OCI-LY1 (cell line): ENCODE data around the gene BRD1.

Experiments
- H2AFZ ChIP-seq: fragments of 200-600 bp; sonication (generic), shearing (Covaris generic); 2 replicates; pipeline ENCODE4 v1.6.0; 2014; ENCODE audit warnings: antibody characterized with exemption, mild to moderate bottlenecking, low read length
- H3F3A ChIP-seq: fragments of 200-600 bp; sonication (generic), shearing (Covaris generic); 2 replicates; pipeline ENCODE4 v1.6.0; 2014; ENCODE audit warnings: mild to moderate bottlenecking, antibody characterized with exemption, low read length, moderate library complexity; ENCODE audit not compliant: insufficient read depth
- H3K27ac ChIP-seq: fragments of 200-600 bp; sonication (generic); 2 replicates; pipeline ENCODE4 v1.5.1; 2014; ENCODE audit warnings: low read length, mixed run types, mild to moderate bottlenecking, low read depth; ENCODE audit not compliant: poor library complexity, severe bottlenecking
- H3K27me3 ChIP-seq: fragments of 200-600 bp; sonication (generic); 2 replicates; pipeline ENCODE4 v1.6.0; 2014; ENCODE audit warnings: antibody characterized with exemption, mild to moderate bottlenecking, low read length, moderate library complexity; ENCODE audit not compliant: insufficient read depth
- H3K36me3 ChIP-seq: fragments of 200-600 bp; sonication (generic); 2 replicates; pipeline ENCODE4 v1.6.1; 2014; ENCODE audit warnings: mild to moderate bottlenecking, antibody characterized with exemption, low read length, moderate library complexity, mixed read lengths; ENCODE audit not compliant: insufficient read depth
- H3K4me1 ChIP-seq: fragments of 200-600 bp; sonication (generic); 2 replicates; pipeline ENCODE4 v1.5.1; 2014; ENCODE audit warnings: mild to moderate bottlenecking, low read length, moderate library complexity; ENCODE audit not compliant: insufficient read depth, severe bottlenecking
- H3K4me2 ChIP-seq: fragments of 200-600 bp; sonication (generic), shearing (Covaris generic); 2 replicates; pipeline ENCODE4 v1.6.1; 2014; ENCODE audit warnings: low read length
- H3K4me3 ChIP-seq: fragments of 200-600 bp; sonication (generic); 2 replicates; pipeline ENCODE4 v1.5.1; 2014; ENCODE audit warnings: low read length, low read depth, mild to moderate bottlenecking, mixed read lengths; ENCODE audit not compliant: poor library complexity, severe bottlenecking
- H3K79me2 ChIP-seq: fragments of 200-600 bp; shearing (Covaris generic); 2 replicates; pipeline ENCODE4 v1.6.1; 2016; ENCODE audit warnings: mixed run types, low read length, mixed read lengths; ENCODE audit not compliant: insufficient read depth
- H3K9ac ChIP-seq: fragments of 200-600 bp; sonication (generic), shearing (Covaris generic); 2 replicates; pipeline ENCODE4 v1.6.1; 2014; ENCODE audit warnings: mild to moderate bottlenecking, low read length, mixed read lengths
- H3K9me2 ChIP-seq: fragments of 200-600 bp; sonication (generic), shearing (Covaris generic); 2 replicates; pipeline ENCODE4 v1.6.1; 2014; ENCODE audit warnings: low read depth, mild to moderate bottlenecking, low read length, mixed read lengths
- H3K9me3 ChIP-seq: fragments of 200-600 bp; shearing (Covaris generic); 2 replicates; pipeline ENCODE4 v1.6.1; 2014; ENCODE audit warnings: low read length, mixed read lengths
- H4K20me1 ChIP-seq: fragments of 200-600 bp; sonication (generic), shearing (Covaris generic); 2 replicates; pipeline ENCODE4 v1.6.0; 2016; ENCODE audit warnings: mild to moderate bottlenecking, low read length; ENCODE audit not compliant: insufficient read depth
- EZH2 ChIP-seq: fragments of 200-600 bp; sonication (generic), shearing (Covaris generic); IDR thresholded peaks from 2 replicates; pipeline ENCODE4 v1.8.0; 2017; ENCODE audit warnings: borderline replicate concordance, mixed run types, mild to moderate bottlenecking, antibody characterized with exemption, low read length, moderate library complexity, mixed read lengths
- TF ChIP-seq, protein P1 (sequence below): fragments of 200-600 bp; sonication (generic), shearing (Covaris generic); IDR thresholded peaks from 2 replicates; pipeline ENCODE4 v1.5.1; 2017; ENCODE audit warnings: mild to moderate bottlenecking, antibody characterized with exemption, low read length, moderate library complexity, mixed read lengths

Gene BRD1

DNA sequence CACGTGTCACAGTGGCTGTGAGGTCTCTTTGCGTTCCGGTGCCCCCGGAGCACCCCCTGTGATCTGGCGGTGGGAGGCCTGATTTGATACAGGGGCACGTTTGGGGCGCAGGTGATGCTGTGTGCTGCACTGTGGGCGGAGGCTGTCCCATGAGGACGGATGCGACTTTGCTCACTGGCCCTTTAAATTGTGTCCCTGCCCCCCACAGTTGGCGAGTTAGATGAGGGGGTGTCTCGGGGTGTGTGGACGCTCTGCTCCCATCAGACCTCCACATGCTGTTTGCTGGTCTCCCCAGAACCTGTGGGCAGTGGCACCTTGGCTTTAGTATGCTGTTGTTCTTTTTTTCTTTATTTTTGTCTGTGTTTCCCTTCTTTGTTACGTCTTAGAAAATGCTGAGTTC, 31.2 kb upstream of the BRD1 start:
- H4K20me1 ChIP-seq: no peaks in the 10 kb centered on the region

DNA sequence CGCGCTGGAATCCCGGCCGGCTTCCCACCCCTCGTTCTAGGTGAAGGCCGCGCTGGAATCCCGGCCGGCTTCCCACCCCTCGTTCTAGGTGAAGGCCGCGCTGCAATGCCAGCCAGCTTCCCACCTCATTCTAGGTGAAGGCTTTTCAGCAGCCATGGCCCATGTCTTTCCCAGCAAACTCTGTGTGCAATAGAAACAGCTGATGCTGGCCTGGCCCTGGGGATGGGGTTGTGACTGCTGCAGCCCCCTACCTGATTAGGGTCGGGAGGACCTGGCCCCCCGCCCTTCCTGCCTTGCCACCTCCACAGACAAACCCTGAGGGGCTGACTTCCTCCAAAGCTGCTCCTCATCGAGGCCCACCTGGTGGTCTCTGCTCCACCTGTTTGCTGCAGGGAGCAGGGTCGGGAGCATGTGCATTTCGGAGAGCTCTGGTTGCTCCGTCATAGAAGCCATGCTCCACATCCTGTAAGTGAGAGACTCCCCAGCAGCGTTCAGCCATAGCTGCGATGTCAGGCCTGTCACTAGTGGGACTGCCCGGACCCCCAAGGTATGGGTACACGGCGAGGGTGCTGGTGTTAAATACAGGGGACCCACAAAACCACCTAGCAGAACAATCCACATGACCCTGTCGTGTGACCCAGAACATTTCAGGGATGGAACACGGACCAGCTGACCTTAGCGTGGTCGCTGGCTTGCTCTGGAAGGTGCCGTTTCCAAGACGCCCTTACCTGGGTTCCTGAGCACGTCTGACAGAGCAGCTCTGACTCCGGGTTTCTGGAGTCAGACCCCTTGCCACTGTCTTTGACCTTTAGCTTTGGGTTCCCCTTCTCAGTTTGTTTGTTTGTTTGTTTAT, 29.3 kb upstream of the BRD1 start:
- Histone ChIP-seq H3K36me3 (peaks cover 5% of the 10 kb centered on the region; the same call in 1 of the 2 replicates), H3K9me2 (no peaks in the 10 kb centered on the region), H3K79me2 (peaks cover 72% of the 10 kb centered on the region), H3K27me3 (no peaks in the 10 kb centered on the region), H3K27ac (no peak overlapping the region), H3K9ac (no peak overlapping the region), H2AFZ (no peak overlapping the region), H3F3A (no peaks in the 10 kb centered on the region), H3K4me3 (no peak overlapping the region), H3K4me1 (peaks cover 26% of the 10 kb centered on the region), H3K4me2 (no peak overlapping the region), H3K9me3 (no peaks in the 10 kb centered on the region), H4K20me1 (no peaks in the 10 kb centered on the region)
- TF ChIP-seq, protein P1, sequence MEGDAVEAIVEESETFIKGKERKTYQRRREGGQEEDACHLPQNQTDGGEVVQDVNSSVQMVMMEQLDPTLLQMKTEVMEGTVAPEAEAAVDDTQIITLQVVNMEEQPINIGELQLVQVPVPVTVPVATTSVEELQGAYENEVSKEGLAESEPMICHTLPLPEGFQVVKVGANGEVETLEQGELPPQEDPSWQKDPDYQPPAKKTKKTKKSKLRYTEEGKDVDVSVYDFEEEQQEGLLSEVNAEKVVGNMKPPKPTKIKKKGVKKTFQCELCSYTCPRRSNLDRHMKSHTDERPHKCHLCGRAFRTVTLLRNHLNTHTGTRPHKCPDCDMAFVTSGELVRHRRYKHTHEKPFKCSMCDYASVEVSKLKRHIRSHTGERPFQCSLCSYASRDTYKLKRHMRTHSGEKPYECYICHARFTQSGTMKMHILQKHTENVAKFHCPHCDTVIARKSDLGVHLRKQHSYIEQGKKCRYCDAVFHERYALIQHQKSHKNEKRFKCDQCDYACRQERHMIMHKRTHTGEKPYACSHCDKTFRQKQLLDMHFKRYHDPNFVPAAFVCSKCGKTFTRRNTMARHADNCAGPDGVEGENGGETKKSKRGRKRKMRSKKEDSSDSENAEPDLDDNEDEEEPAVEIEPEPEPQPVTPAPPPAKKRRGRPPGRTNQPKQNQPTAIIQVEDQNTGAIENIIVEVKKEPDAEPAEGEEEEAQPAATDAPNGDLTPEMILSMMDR: no peak
- no peak for TF ChIP-seq EZH2

More for the DNA sequence above, 31.2 kb upstream of the BRD1 start:
- H3F3A ChIP-seq: no peaks in the 10 kb centered on the region
- no peak overlapping the region for H3K4me3 ChIP-seq
- H3K9me3 ChIP-seq: no peaks in the 10 kb centered on the region
- H3K36me3 ChIP-seq: peaks cover 6% of the 10 kb centered on the region; the same call in 1 of the 2 replicates
- H3K4me2 ChIP-seq: no peak overlapping the region
- H3K9me2 ChIP-seq: no peaks in the 10 kb centered on the region
- no peaks in the 10 kb centered on the region for H3K27me3 ChIP-seq
- H3K4me1 ChIP-seq: peaks cover 18% of the 10 kb centered on the region
- H3K27ac ChIP-seq: no peak overlapping the region
- no peak overlapping the region for H2AFZ ChIP-seq
- H3K79me2 ChIP-seq: peaks cover 88% of the 10 kb centered on the region
- TF ChIP-seq, protein P1: no peak
- TF ChIP-seq EZH2: no peak
- H3K9ac ChIP-seq: no peak overlapping the region

DNA sequence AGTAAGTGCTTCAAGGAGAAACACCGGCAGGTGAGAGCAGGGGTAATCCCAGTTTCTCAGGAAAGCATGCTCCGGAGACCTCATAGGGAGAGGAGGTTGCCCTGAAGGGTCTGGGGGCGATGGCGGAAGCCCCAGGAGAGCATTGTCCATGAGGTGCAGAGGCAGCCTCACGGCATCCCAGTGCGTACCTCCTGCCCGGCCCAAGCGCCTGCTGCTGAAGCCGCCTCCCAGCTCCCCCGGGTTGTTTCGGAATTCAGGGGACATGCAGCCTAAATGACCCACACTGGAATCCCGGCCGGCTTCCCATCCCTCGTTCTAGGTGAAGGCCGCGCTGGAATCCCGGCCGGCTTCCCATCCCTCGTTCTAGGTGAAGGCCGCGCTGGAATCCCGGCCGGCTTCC, 28.7 kb upstream of the BRD1 start:
- Histone ChIP-seq H3K9me3 (no peaks in the 10 kb centered on the region), H3K4me3 (no peak overlapping the region), H3F3A (no peaks in the 10 kb centered on the region), H3K9ac (no peak overlapping the region; the same call in 1 of the 2 replicates), H4K20me1 (no peaks in the 10 kb centered on the region), H3K4me1 (peaks cover 26% of the 10 kb centered on the region), H3K79me2 (peaks cover 65% of the 10 kb centered on the region), H3K27ac (no peak overlapping the region), H3K4me2 (peak overlapping the region; percentile 83; the same call in 1 of the 2 replicates), H3K9me2 (no peaks in the 10 kb centered on the region), H3K36me3 (peaks cover 5% of the 10 kb centered on the region; the same call in 1 of the 2 replicates), H2AFZ (no peak overlapping the region), H3K27me3 (no peaks in the 10 kb centered on the region)
- TF ChIP-seq, protein P1: no peak
- TF ChIP-seq EZH2: no peak
